Measurements from ENCODE around the gene CEP72. TPM values are rescaled to one million over a fixed set of nuclear protein-coding genes. Genes with fewer than 3 reads are reported as not detected.
A peak's percentile ranks its signal among the peaks of the same experiment; 100 is the strongest.

CEP72 gene
- total RNA-seq, 1 donor from 2014 or later = 7.6 TPM

GRCh38 chr5:586751-587285 lies 25.3 kb upstream of the CEP72 start:
- Mint-ChIP-seq H3K4me1 (ENCODE audit: unreplicated experiment) (no peaks in the 10 kb centered on the region), H3K9me3 (ENCODE audit: unreplicated experiment) (peaks cover 16% of the 10 kb centered on the region), H3K4me3 (ENCODE audit: unreplicated experiment) (no peak overlapping the region), H3K36me3 (ENCODE audit: unreplicated experiment) (no peaks in the 10 kb centered on the region), H3K27me3 (ENCODE audit: unreplicated experiment) (peaks cover 10% of the 10 kb centered on the region), H3K27ac (ENCODE audit: unreplicated experiment) (no peak overlapping the region)
- peak; percentile 82 for DNase-seq (ENCODE audit: extremely low spot score, unreplicated experiment)
- no peak for TF ChIP-seq CTCF (IDR thresholded peaks at IDR 0.05)

- peaks cover 16% of the 10 kb centered on the region for H3K9me3 Mint-ChIP-seq (ENCODE audit: unreplicated experiment)
- DNase-seq (ENCODE audit: extremely low spot score, unreplicated experiment) = peak; percentile 69
- peaks cover 7% of the 10 kb centered on the region for H3K27me3 Mint-ChIP-seq (ENCODE audit: unreplicated experiment)
- H3K27ac Mint-ChIP-seq (ENCODE audit: unreplicated experiment) = no peak overlapping the region
- no peaks in the 10 kb centered on the region for H3K36me3 Mint-ChIP-seq (ENCODE audit: unreplicated experiment)
- TF ChIP-seq CTCF (IDR thresholded peaks at IDR 0.05) = no peak
- no peak overlapping the region for H3K4me3 Mint-ChIP-seq (ENCODE audit: unreplicated experiment)
- no peaks in the 10 kb centered on the region for H3K4me1 Mint-ChIP-seq (ENCODE audit: unreplicated experiment)
Observed at GRCh38 chr5:587403-587802, 24.7 kb upstream of the CEP72 start.

- Mint-ChIP-seq H3K4me3 (ENCODE audit: unreplicated experiment) (no peak overlapping the region), H3K9me3 (ENCODE audit: unreplicated experiment) (peaks cover 16% of the 10 kb centered on the region), H3K27ac (ENCODE audit: unreplicated experiment) (no peak overlapping the region), H3K36me3 (ENCODE audit: unreplicated experiment) (no peaks in the 10 kb centered on the region), H3K27me3 (ENCODE audit: unreplicated experiment) (peaks cover 7% of the 10 kb centered on the region), H3K4me1 (ENCODE audit: unreplicated experiment) (no peaks in the 10 kb centered on the region)
- DNase-seq (ENCODE audit: extremely low spot score, unreplicated experiment) = peak; percentile 51
- TF ChIP-seq CTCF (IDR thresholded peaks at IDR 0.05) = no peak
Observed at GRCh38 chr5:588406-588995, 23.6 kb upstream of the CEP72 start.

GRCh38 chr5:589173-589572 lies 23.0 kb upstream of the CEP72 start:
- Mint-ChIP-seq H3K4me3 (ENCODE audit: unreplicated experiment) (no peak overlapping the region), H3K9me3 (ENCODE audit: unreplicated experiment) (peaks cover 16% of the 10 kb centered on the region), H3K36me3 (ENCODE audit: unreplicated experiment) (no peaks in the 10 kb centered on the region), H3K4me1 (ENCODE audit: unreplicated experiment) (no peaks in the 10 kb centered on the region), H3K27ac (ENCODE audit: unreplicated experiment) (no peak overlapping the region), H3K27me3 (ENCODE audit: unreplicated experiment) (peaks cover 8% of the 10 kb centered on the region)
- peak; percentile 10 for DNase-seq (ENCODE audit: extremely low spot score, unreplicated experiment)
- TF ChIP-seq CTCF (IDR thresholded peaks at IDR 0.05) = no peak

GRCh38 chr5:589588-589987 lies 22.6 kb upstream of the CEP72 start:
- peak; percentile 25 for DNase-seq (ENCODE audit: extremely low spot score, unreplicated experiment)
- H3K4me1 Mint-ChIP-seq (ENCODE audit: unreplicated experiment) = no peaks in the 10 kb centered on the region
- H3K27ac Mint-ChIP-seq (ENCODE audit: unreplicated experiment) = no peak overlapping the region
- peaks cover 12% of the 10 kb centered on the region for H3K27me3 Mint-ChIP-seq (ENCODE audit: unreplicated experiment)
- no peaks in the 10 kb centered on the region for H3K36me3 Mint-ChIP-seq (ENCODE audit: unreplicated experiment)
- TF ChIP-seq CTCF (IDR thresholded peaks at IDR 0.05) = no peak
- H3K9me3 Mint-ChIP-seq (ENCODE audit: unreplicated experiment) = peaks cover 16% of the 10 kb centered on the region
- H3K4me3 Mint-ChIP-seq (ENCODE audit: unreplicated experiment) = no peak overlapping the region

All from osteocyte (in vitro differentiated cells).